ENCODE results near the gene KLK14. TPM values are rescaled to one million over a fixed set of nuclear protein-coding genes. Genes with fewer than 3 reads are reported as not detected.

Gene KLK14
- total RNA-seq, 1 donor from 2014 or later: 0.23 TPM

DNA sequence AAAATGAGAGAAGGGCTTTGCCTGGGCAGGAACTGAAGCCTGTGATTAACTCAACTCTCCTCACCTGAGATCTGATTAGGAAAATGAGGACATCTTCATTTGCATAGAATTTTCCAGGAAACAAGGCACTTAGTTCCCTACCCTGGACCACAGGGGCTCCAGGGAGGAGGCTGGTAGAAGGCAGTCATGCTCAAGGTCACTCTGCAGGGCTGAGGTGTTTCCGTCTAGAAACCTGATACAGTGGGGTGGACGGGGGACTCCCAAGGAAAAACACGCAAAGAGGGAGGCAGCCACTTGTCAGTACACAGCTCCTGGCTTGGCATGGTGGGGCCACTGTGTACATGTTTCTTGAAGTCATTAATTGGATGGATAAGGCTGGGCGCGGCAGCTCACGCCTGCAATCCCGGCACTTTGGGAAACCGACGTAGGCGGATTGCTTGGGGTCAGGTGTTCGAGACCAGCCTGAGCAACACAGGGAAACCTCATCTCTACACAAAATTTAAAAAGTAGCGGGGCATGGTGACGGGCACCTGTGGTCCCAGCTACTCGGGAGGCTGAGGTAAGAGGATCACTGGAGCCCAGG is 6.0 kb downstream of the KLK14 start:
- no peak overlapping the region for H3K4me3 Mint-ChIP-seq (ENCODE audit: unreplicated experiment)
- no peaks in the 10 kb centered on the region for H3K4me1 Mint-ChIP-seq (ENCODE audit: low read depth, unreplicated experiment)
- H3K79me2 ChIP-seq (ENCODE audit: insufficient read depth, low read length): no peaks in the 10 kb centered on the region
- no peaks in the 10 kb centered on the region for H3K9me3 ChIP-seq (ENCODE audit: insufficient read depth, low read depth, low read length)
- FAIRE-seq: no peak
- H3K27ac Mint-ChIP-seq (ENCODE audit: unreplicated experiment): no peak overlapping the region
- H4K20me1 ChIP-seq (ENCODE audit: insufficient read depth, low read length): no peaks in the 10 kb centered on the region
- no peak for TF ChIP-seq EZH2 (IDR thresholded peaks at IDR 0.05; ENCODE audit: insufficient read depth, low read length)
- TF ChIP-seq, protein P1, sequence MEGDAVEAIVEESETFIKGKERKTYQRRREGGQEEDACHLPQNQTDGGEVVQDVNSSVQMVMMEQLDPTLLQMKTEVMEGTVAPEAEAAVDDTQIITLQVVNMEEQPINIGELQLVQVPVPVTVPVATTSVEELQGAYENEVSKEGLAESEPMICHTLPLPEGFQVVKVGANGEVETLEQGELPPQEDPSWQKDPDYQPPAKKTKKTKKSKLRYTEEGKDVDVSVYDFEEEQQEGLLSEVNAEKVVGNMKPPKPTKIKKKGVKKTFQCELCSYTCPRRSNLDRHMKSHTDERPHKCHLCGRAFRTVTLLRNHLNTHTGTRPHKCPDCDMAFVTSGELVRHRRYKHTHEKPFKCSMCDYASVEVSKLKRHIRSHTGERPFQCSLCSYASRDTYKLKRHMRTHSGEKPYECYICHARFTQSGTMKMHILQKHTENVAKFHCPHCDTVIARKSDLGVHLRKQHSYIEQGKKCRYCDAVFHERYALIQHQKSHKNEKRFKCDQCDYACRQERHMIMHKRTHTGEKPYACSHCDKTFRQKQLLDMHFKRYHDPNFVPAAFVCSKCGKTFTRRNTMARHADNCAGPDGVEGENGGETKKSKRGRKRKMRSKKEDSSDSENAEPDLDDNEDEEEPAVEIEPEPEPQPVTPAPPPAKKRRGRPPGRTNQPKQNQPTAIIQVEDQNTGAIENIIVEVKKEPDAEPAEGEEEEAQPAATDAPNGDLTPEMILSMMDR (IDR thresholded peaks at IDR 0.05; ENCODE audit: insufficient read depth, low read depth, low read length): no peak
- H3K9ac ChIP-seq (ENCODE audit: low read length): no peak overlapping the region
- no peak overlapping the region for H3K4me3 ChIP-seq (ENCODE audit: insufficient read depth, low read depth, low read length)
- no peaks in the 10 kb centered on the region for H3K36me3 ChIP-seq (ENCODE audit: insufficient read depth, low read length)
- H3K27me3 Mint-ChIP-seq (ENCODE audit: low read depth, unreplicated experiment): peaks cover 17% of the 10 kb centered on the region
- no peak overlapping the region for H3K4me2 ChIP-seq (ENCODE audit: low read length)
- no peak overlapping the region for H3K27ac ChIP-seq (ENCODE audit: low read depth, low read length)
- H3K36me3 Mint-ChIP-seq (ENCODE audit: low read depth, unreplicated experiment): peaks cover 2% of the 10 kb centered on the region
- no peaks in the 10 kb centered on the region for H3K4me1 ChIP-seq (ENCODE audit: insufficient read depth, low read length)
- DNase-seq (ENCODE audit: low read depth): no peak
- H3K27me3 ChIP-seq (ENCODE audit: insufficient read depth, low read length): no peaks in the 10 kb centered on the region
- no peak overlapping the region for H2AFZ ChIP-seq (ENCODE audit: low read depth, low read length)
- peaks cover 6% of the 10 kb centered on the region for H3K9me3 Mint-ChIP-seq (ENCODE audit: unreplicated experiment)

DNA sequence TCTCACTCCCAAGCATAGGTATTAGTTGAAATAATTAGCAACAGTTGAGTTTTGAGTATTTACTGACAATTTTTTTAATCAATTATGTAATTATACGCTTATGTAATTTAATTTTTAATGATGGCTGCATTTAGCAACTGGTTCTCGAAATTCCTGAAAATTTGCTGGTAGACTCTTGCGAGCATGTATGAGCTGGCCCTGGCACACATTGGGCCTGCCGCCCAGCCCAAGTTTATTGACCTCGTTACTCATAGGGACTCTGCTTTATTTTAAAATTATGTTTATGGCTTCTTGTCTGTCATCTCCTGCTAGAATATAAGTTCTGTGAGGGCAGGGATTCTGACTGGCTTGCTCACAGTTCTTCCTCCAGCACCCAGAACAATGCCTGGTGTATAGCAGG is 6.7 kb downstream of the KLK14 start:
- H3K9me3 Mint-ChIP-seq (ENCODE audit: unreplicated experiment): peaks cover 6% of the 10 kb centered on the region
- no peak overlapping the region for H3K27ac Mint-ChIP-seq (ENCODE audit: unreplicated experiment)
- TF ChIP-seq, protein P1 (IDR thresholded peaks at IDR 0.05; ENCODE audit: insufficient read depth, low read depth, low read length): no peak
- TF ChIP-seq EZH2 (IDR thresholded peaks at IDR 0.05; ENCODE audit: insufficient read depth, low read length): no peak
- Histone ChIP-seq H3K36me3 (ENCODE audit: insufficient read depth, low read length) (no peaks in the 10 kb centered on the region), H3K27ac (ENCODE audit: low read depth, low read length) (no peak overlapping the region), H3K27me3 (ENCODE audit: insufficient read depth, low read length) (no peaks in the 10 kb centered on the region), H3K79me2 (ENCODE audit: insufficient read depth, low read length) (no peaks in the 10 kb centered on the region), H2AFZ (ENCODE audit: low read depth, low read length) (no peak overlapping the region), H4K20me1 (ENCODE audit: insufficient read depth, low read length) (no peaks in the 10 kb centered on the region), H3K4me1 (ENCODE audit: insufficient read depth, low read length) (no peaks in the 10 kb centered on the region), H3K4me3 (ENCODE audit: insufficient read depth, low read depth, low read length) (no peak overlapping the region), H3K9ac (ENCODE audit: low read length) (no peak overlapping the region), H3K9me3 (ENCODE audit: insufficient read depth, low read depth, low read length) (no peaks in the 10 kb centered on the region), H3K4me2 (ENCODE audit: low read length) (no peak overlapping the region)
- H3K4me3 Mint-ChIP-seq (ENCODE audit: unreplicated experiment): no peak overlapping the region
- DNase-seq (ENCODE audit: low read depth) (no peak), FAIRE-seq (no peak)
- no peaks in the 10 kb centered on the region for H3K4me1 Mint-ChIP-seq (ENCODE audit: low read depth, unreplicated experiment)
- H3K36me3 Mint-ChIP-seq (ENCODE audit: low read depth, unreplicated experiment): peaks cover 2% of the 10 kb centered on the region
- peaks cover 14% of the 10 kb centered on the region for H3K27me3 Mint-ChIP-seq (ENCODE audit: low read depth, unreplicated experiment)

DNA sequence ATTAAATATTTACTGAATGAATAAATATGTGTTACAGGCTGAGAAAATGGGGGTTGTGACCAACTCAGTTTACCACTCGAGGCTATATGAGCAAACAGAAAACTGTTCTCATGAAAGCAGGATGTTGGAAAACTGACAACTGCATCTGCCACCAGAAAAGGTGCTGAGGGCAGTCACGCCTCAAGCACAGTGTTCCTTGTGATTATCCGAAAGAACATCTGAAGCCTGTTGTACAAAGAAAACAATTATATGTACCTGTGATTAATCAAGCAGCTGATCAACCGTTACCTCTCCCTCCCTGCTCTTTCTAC is 11.6 kb downstream of the KLK14 start:
- no peaks in the 10 kb centered on the region for H3K4me1 ChIP-seq (ENCODE audit: insufficient read depth, low read length)
- no peaks in the 10 kb centered on the region for H3K36me3 ChIP-seq (ENCODE audit: insufficient read depth, low read length)
- Mint-ChIP-seq H3K36me3 (ENCODE audit: low read depth, unreplicated experiment) (no peaks in the 10 kb centered on the region), H3K4me3 (ENCODE audit: unreplicated experiment) (no peak overlapping the region), H3K27me3 (ENCODE audit: low read depth, unreplicated experiment) (peaks cover 16% of the 10 kb centered on the region), H3K27ac (ENCODE audit: unreplicated experiment) (no peak overlapping the region), H3K9me3 (ENCODE audit: unreplicated experiment) (peaks cover 12% of the 10 kb centered on the region), H3K4me1 (ENCODE audit: low read depth, unreplicated experiment) (no peaks in the 10 kb centered on the region)
- no peak overlapping the region for H3K9ac ChIP-seq (ENCODE audit: low read length)
- no peak overlapping the region for H3K27ac ChIP-seq (ENCODE audit: low read depth, low read length)
- H3K4me2 ChIP-seq (ENCODE audit: low read length): no peak overlapping the region
- DNase-seq (ENCODE audit: low read depth): no peak
- no peak for TF ChIP-seq EZH2 (IDR thresholded peaks at IDR 0.05; ENCODE audit: insufficient read depth, low read length)
- TF ChIP-seq, protein P1 (IDR thresholded peaks at IDR 0.05; ENCODE audit: insufficient read depth, low read depth, low read length): no peak
- H3K79me2 ChIP-seq (ENCODE audit: insufficient read depth, low read length): no peaks in the 10 kb centered on the region
- no peaks in the 10 kb centered on the region for H4K20me1 ChIP-seq (ENCODE audit: insufficient read depth, low read length)
- no peaks in the 10 kb centered on the region for H3K27me3 ChIP-seq (ENCODE audit: insufficient read depth, low read length)
- FAIRE-seq: no peak
- H3K4me3 ChIP-seq (ENCODE audit: insufficient read depth, low read depth, low read length): no peak overlapping the region
- no peaks in the 10 kb centered on the region for H3K9me3 ChIP-seq (ENCODE audit: insufficient read depth, low read depth, low read length)
- no peak overlapping the region for H2AFZ ChIP-seq (ENCODE audit: low read depth, low read length)

Measured in astrocyte (in vitro differentiated cells and primary cell).